ENCODE measurements around the gene KNDC1.

GRCh38 chr10:133159611-133159949 lies 439 bp upstream of the KNDC1 start:
- TF ChIP-seq CTCF (IDR thresholded peaks at IDR 0.05): no peak
- no peak for TF ChIP-seq POLR2A (IDR thresholded peaks at IDR 0.05)
- TF ChIP-seq EP300 (IDR thresholded peaks at IDR 0.05): no peak
